Muscle of back (tissue), 11 donors: ENCODE measurements around the gene GTF3C5. TPM values are rescaled to one million over a fixed set of nuclear protein-coding genes. Genes with fewer than 3 reads are reported as not detected.
"Not testable (repeated sequence)": the region's sequence is repeated elsewhere in the genome, so short reads cannot be mapped to it uniquely, and the experiment has no call there.

Experiments used
- DNase-seq, 3 donors: peaks; one replicate each; pipeline versions ENCODE4 v3.0.0 to v3.0.0-alpha.2; 2013
- polyA plus RNA-seq, 10 donors: library from polyadenylated mRNA; unstranded; fragments of 120-200 nt; gene quantifications; one replicate each; pipeline ENCODE4 v1.2.1, GENCODE V29; 2013; ENCODE audit not compliant: insufficient read length in 10 of 10

The GTF3C5 gene
- polyA plus RNA-seq, 10 donors: 34.4 to 55.4 (median 46.3) TPM

GRCh38 chr9:132995121-132995420, 35.7 kb upstream of the GTF3C5 start:
- DNase-seq: no peak

GRCh38 chr9:132995879-132996278, 34.9 kb upstream of the GTF3C5 start:
- DNase-seq: no peak

GRCh38 chr9:132996526-132996925, 34.3 kb upstream of the GTF3C5 start:
- no peak for DNase-seq

GRCh38 chr9:132997591-132997990, 33.2 kb upstream of the GTF3C5 start:
- no peak for DNase-seq

- DNase-seq: not testable (repeated sequence)
Measured at GRCh38 chr9:132998221-132998620, 32.6 kb upstream of the GTF3C5 start.

GRCh38 chr9:132998831-132999635, 31.8 kb upstream of the GTF3C5 start:
- no peak for DNase-seq

- no peak for DNase-seq
Measured at GRCh38 chr9:133002147-133003070, 28.4 kb upstream of the GTF3C5 start.

- no peak for DNase-seq
Measured at GRCh38 chr9:133003071-133003461, 27.7 kb upstream of the GTF3C5 start.

GRCh38 chr9:133003671-133004090, 27.1 kb upstream of the GTF3C5 start:
- DNase-seq: no peak

- no peak for DNase-seq
Measured at GRCh38 chr9:133004091-133004998, 26.5 kb upstream of the GTF3C5 start.

- no peak for DNase-seq
Measured at GRCh38 chr9:133004999-133005760, 25.6 kb upstream of the GTF3C5 start.

- no peak for DNase-seq
Measured at GRCh38 chr9:133005957-133006356, 24.8 kb upstream of the GTF3C5 start.

- no peak for DNase-seq
Measured at GRCh38 chr9:133006731-133007352, 24.0 kb upstream of the GTF3C5 start.

GRCh38 chr9:133008406-133008805, 22.4 kb upstream of the GTF3C5 start:
- DNase-seq: no peak

GRCh38 chr9:133008824-133009223, 22.0 kb upstream of the GTF3C5 start:
- DNase-seq: no peak

GRCh38 chr9:133009906-133010582, 20.8 kb upstream of the GTF3C5 start:
- no peak for DNase-seq

- no peak for DNase-seq
Measured at GRCh38 chr9:133014696-133015095, 16.1 kb upstream of the GTF3C5 start.

- DNase-seq: peak in 1 of 3 donors; percentile 8
Measured at GRCh38 chr9:133023117-133023890, 7.5 kb upstream of the GTF3C5 start.

- no peak for DNase-seq
Measured at GRCh38 chr9:133026426-133026825, 4.4 kb upstream of the GTF3C5 start.
